NCI-H2029 treated with DMSO at 0.1 percent for 48 hours (cell line): ENCODE measurements around the gene CPNE8.

ENCODE experiments used
- DNase-seq: peaks from one replicate; lab custom pipeline; 2025; lab: John Stamatoyannopoulos, UW

CPNE8 gene

DNA sequence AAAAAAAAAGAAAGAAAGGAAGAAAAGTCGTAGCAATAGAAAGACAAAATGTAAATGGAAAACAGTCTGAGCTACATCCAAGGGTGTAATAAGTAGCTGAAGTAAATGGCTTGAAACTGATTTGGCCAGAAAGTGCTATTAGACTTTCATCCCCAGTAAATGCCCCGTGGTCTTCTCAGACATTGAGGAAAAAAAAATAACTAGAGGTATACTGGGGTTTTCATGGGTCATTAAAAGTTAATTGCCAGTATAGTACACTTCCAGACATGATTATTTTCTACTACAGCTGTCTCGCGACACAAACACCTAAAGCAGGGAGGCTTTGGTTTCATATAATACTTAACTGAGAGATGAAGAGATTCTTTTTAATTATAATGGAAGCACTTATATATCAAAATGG, 271.9 kb downstream of the CPNE8 start:
- no peak for DNase-seq

DNA sequence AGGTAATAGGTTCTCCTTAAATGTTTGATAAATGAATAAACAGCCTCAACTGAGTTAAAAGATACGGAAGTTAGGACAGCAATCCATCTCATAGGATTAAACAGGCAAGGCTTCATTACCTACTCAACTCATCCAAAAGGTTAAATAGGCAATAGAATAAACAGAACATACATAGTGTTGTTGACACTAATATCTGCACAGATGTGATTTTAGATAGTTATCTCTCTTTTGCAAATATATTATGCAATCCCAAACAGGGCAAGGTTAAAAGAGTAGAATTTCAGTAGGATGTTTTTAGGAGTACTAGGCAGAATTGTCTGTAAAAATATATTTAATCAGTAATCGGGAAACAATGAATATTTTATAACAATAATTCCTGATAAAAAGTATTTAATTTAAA, 276.3 kb downstream of the CPNE8 start:
- DNase-seq, result no peak

DNA sequence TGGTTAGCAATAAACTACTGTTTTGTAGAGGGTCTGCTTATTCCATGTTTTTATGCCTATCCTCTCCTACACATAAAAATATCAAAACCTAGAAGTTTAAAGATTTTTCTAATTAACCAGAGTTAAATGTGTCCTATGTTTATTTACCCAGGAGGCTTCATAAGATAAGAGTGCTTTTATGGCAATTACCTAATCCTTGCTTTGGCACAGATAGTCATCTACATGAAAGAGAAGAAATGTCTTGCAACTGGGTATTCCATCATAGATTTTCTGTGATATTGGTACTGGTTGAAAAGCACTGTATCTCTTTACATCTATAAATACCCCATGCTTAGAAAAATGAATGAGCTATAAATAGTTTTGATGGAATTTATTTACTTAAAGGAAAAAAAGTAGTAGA, 277.1 kb downstream of the CPNE8 start:
- no peak for DNase-seq

DNA sequence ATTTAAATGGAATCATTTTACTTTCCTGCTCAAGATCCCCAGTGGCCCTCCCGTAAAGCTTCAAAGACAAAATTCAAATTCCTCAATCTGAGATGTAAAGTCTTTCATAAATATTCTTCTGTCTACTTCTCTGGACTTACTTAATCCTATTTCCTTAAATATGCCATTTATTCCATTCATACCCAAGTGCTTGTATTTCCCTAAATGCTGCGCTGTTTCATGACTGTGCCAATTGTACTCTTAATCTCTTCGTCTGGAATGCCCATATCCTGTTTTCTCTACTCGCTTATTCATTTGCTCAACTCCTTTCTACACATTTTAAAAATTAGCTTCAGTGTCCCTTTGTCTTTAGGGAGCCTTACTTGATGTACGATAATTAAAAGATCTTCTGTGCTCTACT, 280.1 kb downstream of the CPNE8 start:
- DNase-seq, result no peak

DNA sequence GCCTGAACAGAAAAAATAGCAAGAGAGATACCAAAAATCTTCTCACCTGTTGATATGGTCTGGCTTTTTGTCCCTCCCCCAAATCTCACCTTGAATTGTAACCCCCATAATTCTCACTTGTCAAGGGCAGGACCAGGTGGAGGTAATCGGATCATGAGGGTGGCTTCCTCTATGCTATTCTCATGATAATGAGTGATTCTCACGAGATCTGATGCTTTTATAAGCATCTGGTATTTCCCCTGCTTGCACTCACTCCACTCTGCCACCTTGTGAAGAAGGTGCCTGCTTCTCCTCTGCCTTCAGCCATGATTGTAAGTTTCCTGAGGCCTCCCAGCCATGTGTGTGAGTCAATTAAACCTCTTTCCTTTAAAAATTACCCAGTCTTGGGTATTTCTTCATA, 291.2 kb downstream of the CPNE8 start:
- DNase-seq, result no peak

DNA sequence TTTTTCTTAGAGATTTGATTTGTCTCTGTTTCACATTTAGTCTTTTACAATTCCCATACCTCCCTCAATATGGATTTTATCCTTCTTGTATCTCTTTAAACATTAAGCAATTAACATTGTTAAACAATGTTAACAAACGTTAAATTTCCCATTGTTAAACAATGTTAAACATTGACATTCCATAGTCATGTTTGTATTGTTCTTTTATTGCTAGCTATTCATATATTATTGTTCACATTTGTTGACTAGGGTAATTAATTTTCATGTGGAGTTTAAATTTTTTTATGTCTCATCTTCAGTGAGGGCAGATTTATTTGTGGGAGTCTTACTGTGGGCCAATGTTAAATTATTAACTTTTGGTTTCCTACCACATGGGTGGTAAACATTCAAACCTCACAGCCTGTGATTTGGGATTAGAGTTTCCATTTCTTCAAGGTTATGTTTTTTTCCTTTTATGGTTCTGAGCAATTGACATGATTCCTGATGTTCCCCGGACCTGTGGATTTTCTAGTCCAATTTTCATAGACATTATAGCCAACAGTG, 294.5 kb downstream of the CPNE8 start:
- no peak for DNase-seq

DNA sequence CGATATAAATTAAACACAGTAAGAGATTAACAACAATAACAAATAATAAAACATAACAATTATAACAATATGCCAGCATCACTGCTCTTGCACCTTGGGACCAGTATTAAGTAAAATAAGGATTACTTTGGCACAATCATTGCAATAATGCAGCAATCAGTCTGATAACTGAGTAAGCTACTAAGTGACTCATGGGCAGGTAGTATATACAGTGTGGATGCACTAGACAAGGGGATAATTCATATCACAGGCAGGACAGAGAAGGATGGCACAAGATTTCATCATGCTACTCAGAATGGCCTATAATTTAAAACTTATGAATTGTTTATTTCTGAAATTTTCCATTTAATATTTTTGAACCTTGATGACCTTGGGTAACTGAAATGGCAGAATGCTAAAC, 298.1 kb downstream of the CPNE8 start:
- no peak for DNase-seq
